ENCODE data around the gene SPIN2B.

GRCh38 chrX:57138674-57139073, 17.3 kb upstream of the SPIN2B start:
- TF ChIP-seq RCOR1 (IDR thresholded peaks at IDR 0.05; ENCODE audit: low read depth, low read length) (no peak), CTCF (IDR thresholded peaks at IDR 0.05) (no peak), EHMT2 (IDR thresholded peaks at IDR 0.05; ENCODE audit: low read depth) (no peak), HOXA7 (CRISPR knock-in tag; IDR thresholded peaks at IDR 0.05) (no peak)
- TF ChIP-seq, protein P1, sequence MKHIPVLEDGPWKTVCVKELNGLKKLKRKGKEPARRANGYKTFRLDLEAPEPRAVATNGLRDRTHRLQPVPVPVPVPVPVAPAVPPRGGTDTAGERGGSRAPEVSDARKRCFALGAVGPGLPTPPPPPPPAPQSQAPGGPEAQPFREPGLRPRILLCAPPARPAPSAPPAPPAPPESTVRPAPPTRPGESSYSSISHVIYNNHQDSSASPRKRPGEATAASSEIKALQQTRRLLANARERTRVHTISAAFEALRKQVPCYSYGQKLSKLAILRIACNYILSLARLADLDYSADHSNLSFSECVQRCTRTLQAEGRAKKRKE (CRISPR knock-in tag; IDR thresholded peaks at IDR 0.05; ENCODE audit: low read depth), result no peak
- TF ChIP-seq, protein P2, sequence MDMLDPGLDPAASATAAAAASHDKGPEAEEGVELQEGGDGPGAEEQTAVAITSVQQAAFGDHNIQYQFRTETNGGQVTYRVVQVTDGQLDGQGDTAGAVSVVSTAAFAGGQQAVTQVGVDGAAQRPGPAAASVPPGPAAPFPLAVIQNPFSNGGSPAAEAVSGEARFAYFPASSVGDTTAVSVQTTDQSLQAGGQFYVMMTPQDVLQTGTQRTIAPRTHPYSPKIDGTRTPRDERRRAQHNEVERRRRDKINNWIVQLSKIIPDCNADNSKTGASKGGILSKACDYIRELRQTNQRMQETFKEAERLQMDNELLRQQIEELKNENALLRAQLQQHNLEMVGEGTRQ (IDR thresholded peaks at IDR 0.05), result no peak

All from A549 (cell line).